ENCODE results near the gene CEP126.
A peak's percentile ranks its signal among the peaks of the same experiment; 100 is the strongest.

Gene CEP126

DNA sequence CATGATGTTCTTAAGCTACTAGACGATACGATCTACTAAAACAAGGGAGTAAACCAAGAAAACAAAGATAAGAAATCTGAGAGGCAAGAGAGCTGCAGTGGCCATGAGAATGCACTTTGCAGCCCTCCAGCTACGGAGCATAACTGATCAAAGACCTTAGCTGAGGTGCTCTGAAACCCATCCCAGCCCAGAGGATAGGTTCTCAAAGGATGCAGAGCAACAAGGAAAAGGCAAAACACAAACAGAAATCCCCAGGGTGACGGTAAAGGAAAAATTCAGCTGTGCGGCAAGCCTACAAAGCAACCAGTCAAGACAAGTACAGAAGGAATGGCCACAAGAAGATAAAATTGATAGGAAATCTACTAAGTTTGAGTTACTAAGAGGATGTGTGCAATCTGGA lies 99.9 kb downstream of the CEP126 start:
- DNase-seq = no peak

DNA sequence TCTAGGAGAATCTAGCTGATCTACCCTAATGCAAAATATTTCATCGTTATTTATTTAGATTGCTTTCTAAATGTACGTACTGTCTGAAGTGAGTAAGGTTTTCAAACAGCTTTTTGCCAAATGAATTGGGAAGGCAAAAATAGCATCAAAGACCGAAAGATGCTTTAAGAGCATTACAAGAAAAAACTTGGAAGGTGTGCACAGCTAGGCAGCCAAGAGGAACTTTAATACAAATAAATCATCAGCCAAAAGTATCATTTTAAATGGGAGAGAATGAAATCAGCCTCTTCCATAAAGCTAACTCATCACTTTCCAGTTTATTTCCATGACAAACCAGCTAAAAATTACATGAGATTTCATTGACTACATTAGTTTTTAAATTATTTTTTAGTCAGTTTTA lies 102.2 kb downstream of the CEP126 start:
- DNase-seq = no peak

DNA sequence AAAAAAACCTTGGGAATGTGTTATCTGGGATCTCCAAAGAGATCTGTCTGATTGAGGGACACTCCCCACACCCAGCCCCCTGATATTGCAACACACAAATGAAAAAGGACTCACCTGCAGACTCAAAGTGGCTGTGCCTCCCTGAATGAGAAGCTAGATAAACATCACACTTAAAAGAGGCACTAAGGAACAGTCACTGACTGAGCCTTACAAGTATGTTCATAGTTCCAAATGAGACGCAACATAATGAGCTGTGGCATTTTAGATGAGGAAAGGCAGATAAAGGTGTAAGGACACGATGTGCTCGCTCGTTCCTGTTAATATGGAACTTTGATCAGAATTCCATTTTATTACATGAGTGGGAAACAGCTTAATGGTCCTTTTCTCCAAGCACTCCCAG lies 111.4 kb downstream of the CEP126 start:
- DNase-seq = no peak

DNA sequence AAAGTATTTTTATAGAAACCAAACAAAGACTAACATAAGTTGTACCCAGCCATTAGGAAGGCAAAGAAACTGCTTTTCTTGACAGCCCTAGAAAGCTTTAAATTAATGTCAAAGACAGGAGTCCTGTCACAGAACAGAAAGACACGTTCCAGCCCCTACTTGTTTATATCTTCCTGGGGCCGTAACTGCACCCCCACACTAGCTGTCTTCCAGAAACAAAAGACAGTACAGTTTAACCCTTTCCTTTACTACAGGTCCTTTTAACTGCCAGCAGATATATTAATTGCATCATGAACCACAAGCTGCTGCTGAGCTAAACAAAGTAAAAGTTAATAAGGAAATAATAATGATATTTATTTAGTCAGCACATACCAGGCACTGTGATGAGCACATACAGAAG lies 112.1 kb downstream of the CEP126 start:
- DNase-seq = no peak

DNA sequence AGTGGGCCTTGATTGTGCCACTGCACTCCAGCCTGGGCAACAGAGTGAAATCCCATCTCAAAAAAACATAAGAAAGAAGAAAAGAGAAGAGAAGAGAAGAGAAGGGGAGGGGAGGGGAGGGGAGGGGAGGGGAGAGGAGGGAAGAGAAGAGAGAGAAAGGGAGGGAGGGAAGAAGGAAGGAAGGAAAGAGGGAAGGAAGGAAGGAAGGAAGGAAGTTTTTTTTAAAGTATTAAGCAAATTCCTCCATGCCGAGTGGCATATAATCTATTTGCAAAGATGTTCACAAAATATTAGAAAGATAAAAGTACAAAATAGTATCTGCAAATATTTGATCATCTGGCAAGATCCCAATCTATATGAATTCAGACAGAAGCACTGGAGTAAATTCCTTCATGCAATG lies 121.9 kb downstream of the CEP126 start:
- DNase-seq = no peak

DNA sequence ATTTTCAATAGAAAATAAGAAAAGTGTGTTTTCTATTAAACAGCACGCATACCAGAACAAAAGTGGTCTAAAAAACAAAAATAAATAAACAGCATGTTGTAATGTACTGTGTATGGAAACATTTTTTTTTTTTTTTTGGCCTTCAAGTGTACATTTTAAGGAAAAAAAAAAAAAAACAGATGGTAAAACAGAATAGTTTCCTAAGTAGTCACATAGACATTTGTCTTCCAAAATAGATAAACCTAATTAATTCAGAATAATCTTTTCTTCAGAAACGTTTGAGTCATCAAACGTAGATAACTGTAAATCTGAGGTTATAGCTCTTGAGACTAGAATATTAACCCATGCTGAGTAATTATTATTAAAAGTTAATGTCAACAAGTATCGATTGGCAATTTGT lies 132.0 kb downstream of the CEP126 start:
- no peak for DNase-seq

DNA sequence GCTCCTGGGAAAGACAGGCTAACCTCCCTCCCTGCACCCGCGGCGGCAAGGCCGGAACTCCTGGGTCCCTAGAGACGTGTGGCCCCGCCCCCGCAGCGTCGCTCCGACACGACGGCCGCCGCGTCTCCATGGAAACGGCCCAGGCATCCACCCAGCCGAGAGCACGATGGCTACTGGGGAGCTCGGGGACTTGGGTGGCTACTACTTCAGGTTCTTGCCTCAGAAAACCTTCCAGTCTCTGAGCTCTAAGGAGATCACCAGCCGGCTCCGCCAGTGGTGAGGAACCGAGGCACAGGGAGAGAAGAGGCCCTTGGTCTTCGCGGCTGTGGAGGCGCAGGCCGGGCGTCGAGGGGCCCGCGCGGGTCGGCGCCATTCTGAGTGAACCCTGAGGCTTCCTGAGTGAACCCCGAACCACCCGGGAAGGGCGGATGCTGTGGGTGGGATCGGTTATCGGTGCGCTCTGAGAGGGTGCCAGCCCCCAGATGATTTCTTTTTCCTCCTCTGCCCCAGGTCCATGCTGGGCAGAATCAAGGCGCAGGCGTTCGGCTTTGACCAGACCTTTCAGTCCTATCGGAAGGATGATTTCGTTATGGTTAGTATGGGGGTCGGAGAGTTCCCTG lies 132.6 kb downstream of the CEP126 start, which contains the start of gene CFAP300:
CFAP300 (plus strand) TSS at position 133 of the 620 bp plus-strand sequence; CDS start at position 167, 34 bp downstream.
- DNase-seq = peak; percentile 94
